Stimulated activated CD4-positive, alpha-beta T cell treated with anti-CD3 and anti-CD28 coated beads, Interleukin-2, amount 100 ng/mL, for 4 hours (primary cell): ENCODE data around the gene ZNF211.

Experiments
- DNase-seq: peaks from one replicate; pipeline ENCODE4 v3.0.0-alpha.2; 2020; ENCODE audit warnings: low read depth

The ZNF211 gene

GRCh38 chr19:57632987-57633831, at the start of gene ZNF211:
TSS of gene ZNF211 (plus strand) at chr19:57633168. CDS start at chr19:57633347, 179 bp downstream.
- peak; percentile 81 for DNase-seq

GRCh38 chr19:57583521-57584416, 49.2 kb upstream of the ZNF211 start, which contains the start of gene ZIK1:
TSS of gene ZIK1 (plus strand) at chr19:57584145. CDS start at chr19:57584357, 212 bp downstream.
- peak; percentile 82 for DNase-seq

GRCh38 chr19:57587529-57587928, 45.4 kb upstream of the ZNF211 start:
- DNase-seq: no peak

GRCh38 chr19:57599377-57599760, 33.6 kb upstream of the ZNF211 start:
- DNase-seq: no peak

GRCh38 chr19:57599761-57600383, 33.1 kb upstream of the ZNF211 start, which contains the start of gene ZNF530:
TSS of gene ZNF530 (plus strand) at chr19:57599885. CDS start at chr19:57604346, 4,461 bp downstream.
- DNase-seq: peak; percentile 76

- DNase-seq: no peak
Measured at GRCh38 chr19:57606931-57607330, 26.0 kb upstream of the ZNF211 start.

- DNase-seq: no peak
Measured at GRCh38 chr19:57611113-57611512, 21.9 kb upstream of the ZNF211 start.

GRCh38 chr19:57613941-57614743, 18.8 kb upstream of the ZNF211 start, which contains the start of gene ZNF134:
TSS of gene ZNF134 (plus strand) at chr19:57614242. CDS start at chr19:57619469, 5,227 bp downstream.
- peak; percentile 84 for DNase-seq

GRCh38 chr19:57615346-57615745, 17.6 kb upstream of the ZNF211 start:
- no peak for DNase-seq

GRCh38 chr19:57620673-57621348, 12.2 kb upstream of the ZNF211 start:
- DNase-seq: no peak

- DNase-seq: no peak
Measured at GRCh38 chr19:57623091-57623490, 9.9 kb upstream of the ZNF211 start.

- DNase-seq: no peak
Measured at GRCh38 chr19:57633832-57634131, 814 bp downstream of the ZNF211 start.

GRCh38 chr19:57637379-57637778, 4.4 kb downstream of the ZNF211 start:
- no peak for DNase-seq

- no peak for DNase-seq
Measured at GRCh38 chr19:57641715-57642234, 8.8 kb downstream of the ZNF211 start.

- DNase-seq: no peak
Measured at GRCh38 chr19:57642396-57643046, 9.6 kb downstream of the ZNF211 start.

- no peak for DNase-seq
Measured at GRCh38 chr19:57643734-57644133, 10.8 kb downstream of the ZNF211 start.

GRCh38 chr19:57648331-57649003, 15.5 kb downstream of the ZNF211 start:
- DNase-seq: no peak

- DNase-seq: no peak
Measured at GRCh38 chr19:57651654-57651996, 18.7 kb downstream of the ZNF211 start.

GRCh38 chr19:57653689-57654088, 20.7 kb downstream of the ZNF211 start:
- no peak for DNase-seq

- no peak for DNase-seq
Measured at GRCh38 chr19:57655443-57655842, 22.5 kb downstream of the ZNF211 start.
